Measurements from ENCODE around the gene RAB11FIP4. TPM values are rescaled to one million over a fixed set of nuclear protein-coding genes. Genes with fewer than 3 reads are reported as not detected.

RAB11FIP4 gene
- total and polyA plus RNA-seq, 4 donors: 5.2 to 19.1 (median 12.8) TPM

- no peak for TF ChIP-seq CTCF (IDR thresholded peaks at IDR 0.05; ENCODE audit: control extremely low read depth, extremely low read depth)
- H3K36me3 ChIP-seq (ENCODE audit: control insufficient read depth in 4 of 4, insufficient read depth in 4 of 4, low read length in 4 of 4): no peaks in the 10 kb centered on the region
- no peaks in the 10 kb centered on the region for H3K27me3 ChIP-seq (ENCODE audit: control insufficient read depth in 3 of 3, insufficient read depth in 3 of 3, low read length in 2 of 3)
- H3K27ac ChIP-seq (ENCODE audit: low read depth in 1 of 2, low read length in 1 of 2): no peak overlapping the region
- no peaks in the 10 kb centered on the region for H3K9me3 ChIP-seq (ENCODE audit: control insufficient read depth in 4 of 4, insufficient read depth in 3 of 4, low read length in 3 of 4)
- no peak for ATAC-seq (ENCODE audit: insufficient read depth, low FRiP score)
- no peak for DNase-seq
- H3K9ac ChIP-seq (ENCODE audit: insufficient read depth in 1 of 2, low read length in 2 of 2): no peak overlapping the region
- no peak overlapping the region for H3K4me3 ChIP-seq
- whole genome bisulfite sequencing, 2 donors: 88 to 90% methylated on average over 13 of the region's 13 CpGs
- peaks cover 0 to 12% (median 7%) of the 10 kb centered on the region in 5 donors for H3K4me1 ChIP-seq (ENCODE audit: control insufficient read depth in 5 of 5, insufficient read depth in 5 of 5, low read length in 5 of 5)
These were observed 183.6 kb downstream of the RAB11FIP4 start for GRCh38 chr17:31575043-31575442.

GRCh38 chr17:31579265-31579664 is 187.8 kb downstream of the RAB11FIP4 start:
- 48 to 52% methylated on average over 4 of the region's 4 CpGs for WGBS, 2 donors
- Histone ChIP-seq H3K36me3 (ENCODE audit: control insufficient read depth in 4 of 4, insufficient read depth in 4 of 4, low read length in 4 of 4) (no peaks in the 10 kb centered on the region), H3K4me3 (no peak overlapping the region), H3K4me1 (ENCODE audit: control insufficient read depth in 5 of 5, insufficient read depth in 5 of 5, low read length in 5 of 5) (peaks cover 3 to 23% (median 7%) of the 10 kb centered on the region in 5 donors), H3K9ac (ENCODE audit: insufficient read depth in 1 of 2, low read length in 2 of 2) (no peak overlapping the region), H3K9me3 (ENCODE audit: control insufficient read depth in 4 of 4, insufficient read depth in 3 of 4, low read length in 3 of 4) (no peaks in the 10 kb centered on the region), H3K27ac (ENCODE audit: low read depth in 1 of 2, low read length in 1 of 2) (no peak overlapping the region), H3K27me3 (ENCODE audit: control insufficient read depth in 3 of 3, insufficient read depth in 3 of 3, low read length in 2 of 3) (no peaks in the 10 kb centered on the region)
- ATAC-seq (ENCODE audit: insufficient read depth, low FRiP score) (no peak), DNase-seq (peak in 1 of 3 donors; percentile 28)
- no peak for TF ChIP-seq CTCF (IDR thresholded peaks at IDR 0.05; ENCODE audit: control extremely low read depth, extremely low read depth)

- H3K27me3 ChIP-seq (ENCODE audit: control insufficient read depth in 3 of 3, insufficient read depth in 3 of 3, low read length in 2 of 3): no peaks in the 10 kb centered on the region
- H3K4me1 ChIP-seq (ENCODE audit: control insufficient read depth in 5 of 5, insufficient read depth in 5 of 5, low read length in 5 of 5): peaks cover 3 to 23% (median 7%) of the 10 kb centered on the region in 5 donors
- H3K9ac ChIP-seq (ENCODE audit: insufficient read depth in 1 of 2, low read length in 2 of 2): no peak overlapping the region
- DNase-seq (no peak), ATAC-seq (ENCODE audit: insufficient read depth, low FRiP score) (no peak)
- no peak overlapping the region for H3K27ac ChIP-seq (ENCODE audit: low read depth in 1 of 2, low read length in 1 of 2)
- no peak for TF ChIP-seq CTCF (IDR thresholded peaks at IDR 0.05; ENCODE audit: control extremely low read depth, extremely low read depth)
- no peak overlapping the region for H3K4me3 ChIP-seq
- H3K9me3 ChIP-seq (ENCODE audit: control insufficient read depth in 4 of 4, insufficient read depth in 3 of 4, low read length in 3 of 4): no peaks in the 10 kb centered on the region
- 24 to 53% methylated on average over 3 of the region's 3 CpGs for WGBS, 2 donors
- H3K36me3 ChIP-seq (ENCODE audit: control insufficient read depth in 4 of 4, insufficient read depth in 4 of 4, low read length in 4 of 4): no peaks in the 10 kb centered on the region
These were observed 188.8 kb downstream of the RAB11FIP4 start for GRCh38 chr17:31580316-31580705.

All from lung (tissue), 12 donors.